ENCODE results near the gene OSBPL10.

Gene OSBPL10

DNA sequence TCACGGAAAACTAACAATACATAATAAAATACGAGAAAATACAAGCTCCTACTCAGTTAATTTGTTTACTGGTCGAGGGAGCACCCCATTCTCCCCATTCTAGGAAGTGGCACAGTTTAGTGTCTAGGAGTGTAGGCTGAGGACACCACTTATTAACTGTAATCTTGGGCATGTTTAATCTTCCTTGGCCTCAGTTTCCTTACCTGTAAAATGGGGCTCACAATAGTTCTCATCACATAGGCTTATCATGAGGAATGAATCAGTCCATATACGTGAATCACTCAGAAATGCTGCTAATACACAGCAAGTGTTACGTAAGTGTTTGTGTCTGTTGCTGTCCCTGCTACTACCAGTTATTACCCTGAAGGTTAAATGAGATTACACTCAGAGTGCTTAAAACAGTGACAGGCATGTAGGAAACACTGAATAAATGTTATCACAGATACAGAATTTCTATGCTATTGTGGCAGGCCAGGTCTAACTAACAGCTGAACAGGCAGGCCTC is 210.2 kb downstream of the OSBPL10 start:
- DNase-seq (ENCODE audit: low read depth) = no peak

DNA sequence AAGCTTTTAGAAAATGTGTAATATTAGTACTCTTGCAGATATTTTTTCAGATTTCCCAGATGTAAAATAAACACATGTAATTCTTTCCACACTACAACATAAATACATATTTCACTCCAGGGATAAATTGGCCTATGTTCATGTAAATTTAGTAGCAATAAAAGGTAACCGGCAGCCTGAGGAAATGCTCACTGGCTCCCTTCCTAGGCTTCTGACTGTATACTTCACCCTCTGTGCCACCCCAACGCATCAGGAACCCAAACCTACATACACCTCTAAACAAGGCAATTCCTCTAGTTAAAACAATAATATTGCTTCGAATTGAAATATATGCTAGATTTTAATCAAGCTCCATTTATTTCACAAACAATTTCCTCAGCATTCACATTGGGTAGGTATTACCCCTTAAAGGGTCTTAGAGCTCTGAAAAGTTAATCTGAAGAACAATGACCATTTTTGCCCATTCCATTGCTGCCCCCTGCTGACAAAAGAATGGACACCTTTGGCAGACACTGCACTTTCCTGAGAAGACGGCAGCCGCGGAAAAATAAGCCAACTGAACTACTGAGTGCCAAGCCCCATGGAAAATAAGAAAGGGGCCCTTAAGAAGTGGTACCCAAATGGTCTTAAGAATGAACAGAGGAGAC is 212.5 kb downstream of the OSBPL10 start:
- peak; percentile 36 for DNase-seq (ENCODE audit: low read depth)

DNA sequence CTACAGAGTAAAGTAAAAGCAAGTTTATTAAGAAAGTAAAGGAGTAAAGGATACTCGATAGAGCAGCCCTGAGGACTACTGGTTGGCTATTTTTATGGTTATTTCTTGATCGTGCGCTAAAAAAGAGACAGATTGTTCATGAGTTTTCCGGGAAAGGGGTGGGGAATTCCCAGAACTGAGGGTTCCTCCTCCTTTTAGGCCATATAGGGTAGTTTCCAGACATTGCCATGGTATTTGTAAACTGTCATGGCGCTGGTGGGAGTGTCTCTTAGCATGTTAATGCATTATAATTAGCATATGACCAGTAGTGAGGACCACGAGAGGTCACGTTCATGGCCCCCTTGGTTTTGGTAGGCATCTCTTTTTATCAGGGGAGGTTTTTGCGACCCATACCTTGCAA is 213.1 kb downstream of the OSBPL10 start:
- DNase-seq (ENCODE audit: low read depth) = no peak

DNA sequence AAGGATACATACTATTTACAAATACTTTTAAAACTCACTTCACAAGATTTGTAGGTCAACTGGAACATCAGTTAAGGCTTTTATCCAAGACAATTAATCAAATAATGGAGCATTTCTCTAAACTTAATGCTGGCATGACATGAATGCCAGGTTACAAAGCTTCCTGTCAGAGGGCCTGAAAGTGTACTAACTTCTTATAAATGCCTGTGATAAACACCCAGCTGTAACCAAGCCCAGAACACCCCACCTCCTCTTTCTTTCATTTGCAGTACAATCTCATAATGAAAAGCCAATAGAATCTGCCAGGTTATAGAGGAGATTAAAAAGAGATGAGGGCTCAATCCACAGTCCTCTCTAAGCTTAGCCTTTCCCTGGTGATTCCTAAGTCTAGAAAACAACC is 214.4 kb downstream of the OSBPL10 start:
- DNase-seq (ENCODE audit: low read depth) = no peak

DNA sequence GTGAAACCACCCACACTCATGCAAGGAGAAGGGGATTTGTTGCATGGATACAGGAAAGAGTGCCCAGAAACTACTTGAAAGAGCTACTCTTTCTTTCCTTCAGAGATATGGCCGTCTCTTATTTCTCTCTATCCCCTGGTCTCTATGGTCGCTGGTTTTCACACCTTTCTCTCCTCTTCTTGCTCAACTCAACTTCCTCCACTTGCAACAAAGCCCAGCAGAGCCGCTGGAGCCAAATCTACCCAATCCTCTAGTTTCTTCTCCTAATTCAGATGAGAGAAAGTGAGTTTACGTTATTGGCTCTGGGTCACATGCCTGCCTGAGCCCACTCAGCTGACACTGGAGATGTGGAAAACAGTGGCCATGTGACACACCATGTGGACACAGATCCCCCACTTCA is 215.2 kb downstream of the OSBPL10 start:
- DNase-seq (ENCODE audit: low read depth) = no peak

DNA sequence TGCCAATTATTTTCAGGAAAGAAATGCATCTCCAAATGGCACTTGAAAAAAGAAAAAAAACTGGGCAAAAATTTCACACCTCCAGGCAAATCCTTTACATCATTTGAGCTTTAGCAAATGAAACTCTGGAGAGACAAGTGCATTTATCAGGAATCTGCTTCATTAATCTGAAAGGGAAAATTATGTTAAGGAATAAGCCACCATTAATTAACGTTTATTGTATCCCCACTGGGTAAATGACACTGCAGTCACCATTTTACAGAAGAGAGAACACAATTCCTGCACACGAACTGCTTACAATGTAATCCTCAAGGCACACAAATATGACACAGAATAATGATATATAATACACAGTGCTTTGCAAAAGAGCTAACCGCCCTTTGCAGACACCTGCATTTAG is 217.3 kb downstream of the OSBPL10 start:
- no peak for DNase-seq (ENCODE audit: low read depth)

DNA sequence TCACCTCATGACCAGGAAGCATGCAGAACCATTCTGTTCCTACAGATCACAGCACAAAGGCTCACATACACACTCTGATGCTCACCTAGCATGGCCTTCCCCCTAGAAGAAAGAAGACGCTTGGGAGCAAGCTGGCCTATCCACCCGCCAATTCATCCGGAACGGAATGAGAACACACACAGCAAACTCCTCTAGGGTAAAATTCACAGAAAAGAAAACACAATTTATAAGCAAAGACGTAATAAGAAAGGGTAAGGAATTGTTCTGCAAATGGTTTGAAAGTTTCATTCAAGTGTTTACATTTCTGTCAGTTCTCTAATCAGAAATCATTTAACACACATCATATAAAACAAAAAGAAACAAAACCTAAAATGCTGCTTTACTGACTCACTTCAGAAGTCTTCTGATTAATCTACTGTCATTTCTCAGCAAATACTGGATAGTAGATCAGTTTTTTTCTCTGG is 218.1 kb downstream of the OSBPL10 start:
- DNase-seq (ENCODE audit: low read depth) = no peak

DNA sequence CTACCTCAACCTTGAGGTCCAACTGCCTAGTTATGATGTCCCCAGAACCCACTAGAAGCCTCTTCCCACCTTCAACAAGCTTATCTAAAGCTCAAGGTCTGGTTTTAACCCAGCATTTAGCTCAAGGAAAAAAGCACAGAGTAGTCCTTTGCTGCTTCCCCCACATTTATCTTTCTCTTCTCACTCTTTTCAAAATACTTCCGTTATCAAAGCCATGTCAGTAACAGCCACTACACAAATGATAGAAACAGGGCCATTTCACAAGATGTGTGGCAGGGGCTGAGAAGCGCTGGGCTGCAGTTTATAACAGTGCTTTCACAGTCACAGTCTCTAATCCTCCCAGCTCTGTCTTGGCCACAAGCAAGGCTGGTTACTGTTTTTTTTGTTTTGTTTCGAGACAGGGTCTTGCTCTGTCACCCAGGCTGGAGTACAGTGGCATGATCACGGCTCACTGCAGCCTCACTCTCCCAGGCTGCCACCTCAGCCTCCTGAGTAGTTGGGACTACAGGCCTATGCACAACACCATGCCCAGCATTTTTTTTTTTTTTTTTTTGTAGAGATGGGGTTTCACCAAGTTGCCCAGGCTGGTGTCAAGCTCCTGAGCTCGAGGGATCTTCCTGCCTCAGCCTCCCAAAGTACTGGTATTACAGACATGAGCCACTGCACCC is 218.8 kb downstream of the OSBPL10 start:
- DNase-seq (ENCODE audit: low read depth) = no peak

DNA sequence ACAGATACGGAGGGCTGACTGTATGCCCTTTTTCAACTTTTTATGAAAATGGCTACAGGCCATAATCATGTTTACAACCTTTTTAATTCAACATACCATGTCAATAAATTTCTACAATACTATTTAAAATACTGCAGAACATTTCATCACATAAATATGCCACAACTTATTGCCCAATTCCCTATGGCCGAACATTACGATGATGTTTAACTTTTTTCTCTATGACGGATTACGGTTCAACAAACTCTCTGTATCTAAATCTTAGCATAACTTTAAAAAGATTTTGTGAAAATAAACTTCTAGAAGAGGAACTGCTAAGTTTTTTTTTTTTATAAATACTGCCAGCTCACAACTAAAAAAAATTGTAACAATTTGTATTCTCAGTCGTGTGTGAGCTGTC is 220.4 kb downstream of the OSBPL10 start:
- DNase-seq (ENCODE audit: low read depth) = no peak

DNA sequence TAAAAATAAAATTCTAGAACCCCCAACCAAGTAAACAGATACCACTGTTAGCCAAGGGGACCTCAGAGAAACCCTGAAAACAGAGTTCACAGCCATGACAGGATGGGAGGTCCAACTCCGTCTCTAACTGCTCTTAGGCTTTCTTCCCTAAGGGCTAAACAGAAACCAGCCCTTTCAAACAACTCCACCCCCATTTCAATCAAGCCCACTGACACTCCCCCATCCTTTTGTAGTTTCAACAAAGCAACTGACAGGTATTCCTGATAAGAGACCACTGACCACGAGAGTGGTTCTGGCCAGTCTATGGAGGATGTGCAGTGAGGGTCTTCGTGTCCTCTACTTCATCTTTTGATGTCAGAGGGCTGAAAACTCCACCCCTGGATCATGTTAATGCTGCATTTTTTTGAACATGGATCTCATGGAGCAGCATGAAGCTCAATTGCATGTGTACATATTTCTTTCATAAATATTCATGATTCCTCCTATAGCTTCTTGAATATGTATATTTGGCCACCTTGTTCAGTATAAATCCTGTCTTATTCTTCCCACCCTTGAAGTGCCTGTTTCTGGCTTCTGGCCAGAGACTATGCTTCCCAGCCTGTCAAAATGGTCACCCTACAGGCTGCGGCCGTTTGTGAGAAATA is 222.6 kb downstream of the OSBPL10 start:
- DNase-seq (ENCODE audit: low read depth) = no peak

DNA sequence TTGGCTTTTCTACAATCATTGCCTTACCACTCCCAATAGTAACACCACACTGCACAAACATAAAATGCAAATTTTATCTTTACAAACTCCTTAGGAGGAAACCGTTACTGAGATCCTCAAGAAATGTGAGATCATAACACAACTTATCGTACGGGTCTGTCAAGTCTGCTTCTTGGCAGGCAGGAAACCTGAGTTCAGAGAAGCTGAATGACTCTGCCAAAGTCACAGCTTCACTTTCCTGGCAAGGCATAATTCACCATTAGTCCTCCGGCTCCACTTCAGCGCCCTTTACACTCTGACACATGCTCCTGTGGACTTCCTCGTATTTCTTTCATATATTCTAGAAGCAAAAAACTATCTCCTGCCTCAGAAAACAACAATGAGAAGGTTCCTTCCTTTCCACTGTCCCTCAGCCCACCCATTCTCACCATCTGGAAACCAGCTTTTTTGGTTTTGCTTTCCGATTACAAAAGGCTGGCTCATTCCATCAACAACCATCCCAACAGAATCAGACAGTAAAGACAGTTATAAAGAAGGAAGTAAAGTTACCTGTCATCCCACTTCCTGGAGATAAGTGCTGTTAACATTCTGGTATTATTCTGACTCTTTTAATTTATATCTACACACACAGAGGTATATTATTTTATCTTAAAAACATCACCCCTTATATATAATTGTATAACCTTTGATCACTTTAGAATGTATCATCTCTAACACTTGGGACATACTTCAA is 225.0 kb downstream of the OSBPL10 start:
- no peak for DNase-seq (ENCODE audit: low read depth)

DNA sequence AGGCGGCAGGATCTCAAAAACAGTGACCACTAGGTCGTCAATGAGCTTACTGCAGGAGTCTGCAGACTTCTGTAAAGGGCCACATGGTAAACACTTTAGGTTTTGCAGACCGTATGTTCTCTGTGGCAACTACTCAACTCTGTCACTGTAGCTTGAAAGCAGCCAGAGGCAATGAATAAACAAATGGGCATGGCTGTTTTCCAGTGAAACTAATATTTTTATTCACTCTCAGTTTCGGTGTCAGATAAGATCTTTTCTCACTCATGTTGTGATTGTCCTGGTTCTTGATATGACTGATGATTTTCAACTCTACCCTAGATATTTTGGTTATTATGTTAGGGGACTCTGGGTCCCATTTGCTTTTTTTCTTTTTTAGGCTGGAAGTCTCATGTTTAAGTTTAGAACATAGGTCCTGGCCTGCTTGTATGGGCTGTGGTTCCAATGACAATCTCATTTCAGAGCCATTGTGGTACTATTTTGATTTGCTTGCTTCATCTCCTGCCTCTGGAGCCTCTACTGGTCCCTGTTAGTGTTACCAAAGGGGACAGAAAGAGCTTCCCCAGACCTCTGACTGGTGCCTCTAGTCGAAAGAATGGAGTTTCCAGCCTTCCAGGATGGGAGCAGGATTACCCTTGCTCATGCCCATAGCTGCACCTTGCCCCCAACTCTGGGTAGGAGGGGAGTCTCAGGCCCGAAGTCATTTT is 226.3 kb downstream of the OSBPL10 start:
- no peak for DNase-seq (ENCODE audit: low read depth)

DNA sequence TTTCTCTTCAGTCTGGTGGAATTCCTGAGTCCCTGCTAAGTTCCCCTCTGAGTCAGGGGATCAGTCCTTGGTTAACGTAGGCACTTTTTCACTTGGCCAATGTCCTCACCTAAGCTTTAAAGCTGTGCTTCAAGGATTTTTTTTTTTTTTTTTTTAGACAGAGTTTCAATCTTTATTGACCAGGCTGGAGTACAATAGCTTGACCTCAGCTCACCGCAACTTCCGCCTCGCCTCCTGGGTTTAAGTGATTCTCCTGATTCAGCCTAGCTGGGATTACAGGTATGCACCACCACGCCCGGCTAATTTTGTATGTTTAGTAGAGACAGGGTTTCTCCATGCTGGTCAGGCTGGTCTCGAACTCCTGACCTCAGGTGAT is 228.0 kb downstream of the OSBPL10 start:
- DNase-seq (ENCODE audit: low read depth) = no peak

DNA sequence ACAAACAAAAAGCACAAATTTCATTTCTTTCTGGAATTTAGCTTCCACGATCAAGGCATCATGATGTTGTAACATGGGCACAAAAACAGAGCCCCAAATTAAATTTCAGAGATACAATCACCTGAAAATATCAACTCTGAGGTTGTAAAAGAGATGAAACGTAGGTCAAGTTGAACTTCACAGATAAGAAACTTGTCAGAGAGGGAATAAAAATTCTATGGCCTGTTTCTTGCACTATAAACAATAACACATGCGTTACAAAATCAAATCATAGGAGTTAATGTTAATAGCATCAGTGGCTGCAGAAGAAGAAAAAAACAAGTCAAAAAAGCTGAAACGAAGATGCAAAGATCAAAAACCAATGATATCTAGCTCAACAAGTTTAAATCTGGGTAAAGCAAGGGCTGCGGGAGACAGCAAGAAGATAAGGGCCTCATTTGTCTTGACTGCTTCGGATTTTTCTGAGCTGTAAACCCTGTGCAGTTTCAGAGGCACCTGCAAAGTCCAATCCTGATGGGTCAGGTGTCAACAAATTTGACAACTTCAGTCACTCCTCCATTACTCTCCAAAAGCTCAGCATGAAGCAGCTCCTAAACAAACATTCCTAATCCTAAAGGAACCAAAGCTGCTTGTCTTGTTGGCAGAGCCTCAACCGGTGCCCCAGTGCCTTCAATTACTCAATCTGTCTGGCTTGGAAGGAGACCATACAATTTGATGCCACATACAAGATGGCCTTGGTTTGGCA is 228.6 kb downstream of the OSBPL10 start:
- no peak for DNase-seq (ENCODE audit: low read depth)

DNA sequence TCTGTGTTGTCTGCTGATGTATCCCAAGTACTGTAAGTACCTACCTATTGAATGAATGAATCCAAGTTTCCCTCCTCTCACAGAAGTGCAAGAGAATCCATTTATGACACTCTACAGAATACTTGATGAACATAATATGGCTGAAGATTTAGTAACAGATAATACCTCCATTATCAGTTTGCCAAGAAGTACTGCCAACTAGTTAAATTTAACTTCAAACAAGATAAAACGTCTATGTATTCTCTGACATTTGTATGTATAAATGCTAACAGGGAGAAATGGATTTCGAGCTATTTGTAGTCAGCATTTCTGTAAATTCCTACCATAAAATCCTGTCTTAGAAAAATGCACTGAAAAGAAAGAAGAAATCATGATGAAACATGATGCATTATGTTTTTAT is 230.7 kb downstream of the OSBPL10 start:
- no peak for DNase-seq (ENCODE audit: low read depth)

DNA sequence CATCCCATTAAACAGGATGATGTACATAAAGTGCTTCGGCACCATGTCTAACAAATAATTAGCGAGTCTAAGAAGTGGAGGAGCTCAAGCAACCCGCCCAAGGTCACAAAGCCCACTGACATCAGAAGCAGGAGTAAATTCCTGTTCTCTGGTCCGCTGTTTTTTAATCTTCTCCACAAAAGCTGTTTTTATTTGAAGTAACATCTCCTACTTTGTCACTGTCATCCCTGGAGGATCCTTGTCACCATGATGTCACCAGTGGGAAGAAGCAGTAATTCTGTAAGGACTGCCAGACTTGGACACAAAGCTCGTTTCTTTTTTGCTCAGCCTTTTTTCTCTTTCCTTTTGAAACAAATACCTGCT is 232.1 kb downstream of the OSBPL10 start:
- DNase-seq (ENCODE audit: low read depth) = no peak

DNA sequence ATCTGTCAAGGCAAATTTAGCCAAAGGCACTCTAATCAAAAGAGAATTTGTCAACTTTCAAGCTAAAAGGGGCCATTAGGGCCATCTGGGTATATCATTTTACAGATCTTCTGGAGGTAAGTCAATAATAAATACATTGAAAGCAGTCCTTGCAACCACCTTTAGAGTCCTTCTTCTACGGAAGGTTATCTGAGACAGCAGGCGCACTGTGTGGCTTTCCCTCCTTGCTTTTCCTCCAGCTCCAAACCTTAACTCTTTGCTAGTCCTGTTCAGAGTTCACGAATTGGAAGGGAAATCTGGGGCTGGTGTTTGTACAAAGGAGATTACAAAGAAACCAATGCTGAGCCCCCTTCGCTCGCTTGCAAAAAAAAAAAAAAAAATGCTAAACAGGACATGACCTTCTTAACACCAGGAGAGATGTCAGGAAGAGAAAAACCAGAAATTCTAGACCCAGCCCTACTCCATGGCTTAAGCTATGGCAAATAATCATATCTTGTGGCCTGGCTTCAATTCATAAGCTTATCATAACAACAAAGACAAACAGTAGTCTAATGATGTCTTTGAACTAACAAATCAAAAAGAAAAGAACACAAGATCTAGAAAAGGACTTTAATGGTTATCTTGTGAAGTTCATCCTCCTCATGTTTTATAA is 232.7 kb downstream of the OSBPL10 start:
- no peak for DNase-seq (ENCODE audit: low read depth)

DNA sequence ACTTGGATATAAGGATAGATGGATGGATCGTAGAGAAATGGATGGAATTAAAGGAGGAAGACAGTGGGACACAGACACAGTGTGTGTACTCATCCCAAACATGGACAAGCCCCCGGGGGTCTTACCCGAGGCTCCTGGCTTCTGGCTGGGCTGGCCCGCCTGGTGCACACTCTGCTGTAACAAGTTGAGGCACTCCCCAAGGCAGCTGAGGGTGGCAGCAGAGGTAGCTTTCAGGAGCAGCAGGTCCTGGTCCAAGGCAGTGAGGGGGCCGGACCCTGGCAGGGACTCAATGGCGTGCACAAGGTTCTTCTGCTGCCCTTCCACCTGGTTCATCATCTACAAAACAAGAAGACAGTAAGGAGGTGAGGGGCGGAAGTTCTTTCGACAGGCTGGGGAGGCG is 233.3 kb downstream of the OSBPL10 start:
- DNase-seq (ENCODE audit: low read depth) = no peak

DNA sequence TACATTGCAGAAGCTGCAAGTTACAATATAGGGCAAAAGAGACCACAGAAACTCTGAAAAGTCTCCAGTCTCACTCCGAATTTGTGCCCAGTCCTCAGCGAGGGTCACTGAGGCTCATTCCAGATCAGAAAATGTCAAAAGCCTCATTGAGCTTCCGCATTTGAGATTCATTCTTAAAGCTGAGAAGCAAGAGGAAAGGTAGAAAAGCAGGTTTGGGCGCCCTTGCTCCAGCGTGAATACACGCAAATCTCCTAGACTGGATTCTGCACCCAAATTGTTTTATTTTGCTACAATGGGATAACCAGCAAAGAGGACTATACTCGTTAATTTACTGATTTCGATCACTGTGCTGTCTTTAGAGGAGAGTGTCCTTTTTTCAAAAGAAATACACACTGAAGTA is 236.1 kb downstream of the OSBPL10 start:
- DNase-seq (ENCODE audit: low read depth) = no peak

DNA sequence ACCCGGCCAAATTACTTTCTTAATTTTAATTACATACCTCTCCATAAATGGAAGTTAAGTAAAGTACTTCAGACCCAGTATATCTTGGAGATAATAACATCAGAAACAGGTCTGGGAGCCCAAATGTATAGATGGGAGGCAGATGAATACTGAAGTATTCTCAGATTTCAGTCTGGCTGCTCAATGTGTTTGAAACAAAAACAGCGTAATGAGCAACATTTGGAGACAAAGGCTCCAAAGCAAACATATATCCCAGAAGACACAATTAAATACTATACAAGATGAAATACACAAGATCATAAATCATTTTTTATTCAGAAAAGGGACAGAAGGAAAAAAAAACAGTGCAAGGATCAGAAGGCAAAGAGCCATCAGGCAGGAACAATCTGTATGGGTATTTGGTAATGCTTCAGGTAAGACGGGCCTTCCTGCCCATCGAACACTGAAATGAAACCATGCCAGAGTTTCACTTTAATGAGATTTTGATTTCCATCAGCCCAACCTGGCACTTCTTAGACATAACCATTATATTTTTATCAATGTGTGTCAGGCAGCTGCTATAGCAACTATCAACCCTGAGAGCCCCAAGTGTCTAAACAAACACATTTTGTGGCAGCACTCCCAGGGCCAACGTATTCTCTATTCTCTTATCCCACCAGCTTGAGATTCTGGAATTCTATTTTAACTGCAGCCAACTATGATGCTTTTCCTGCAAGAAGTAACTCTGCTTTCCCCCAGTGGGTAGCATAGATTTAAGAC is 237.6 kb downstream of the OSBPL10 start:
- no peak for DNase-seq (ENCODE audit: low read depth)
